ENCODE data around the gene SORBS1.

SORBS1 gene

GRCh38 chr10:95561864-95562177, 650 bp upstream of the SORBS1 start:
- no peak for TF ChIP-seq CTCF (IDR thresholded peaks at IDR 0.05; ENCODE audit: control insufficient read depth, insufficient read depth, low read depth, low read length, missing control alignments)
- no peak overlapping the region for H3K4me3 ChIP-seq (ENCODE audit: control insufficient read depth, low read depth, low read length)
- no peak for DNase-seq (ENCODE audit: low read depth)

- no peak for DNase-seq (ENCODE audit: low read depth)
- no peak for TF ChIP-seq CTCF (IDR thresholded peaks at IDR 0.05; ENCODE audit: control insufficient read depth, insufficient read depth, low read depth, low read length, missing control alignments)
- H3K4me3 ChIP-seq (ENCODE audit: control insufficient read depth, low read depth, low read length): peak overlapping the region; percentile 95
Observed at GRCh38 chr10:95560278-95561176, 644 bp downstream of the SORBS1 start.

- no peak overlapping the region for H3K4me3 ChIP-seq (ENCODE audit: control insufficient read depth, low read depth, low read length)
- DNase-seq (ENCODE audit: low read depth): no peak
- no peak for TF ChIP-seq CTCF (IDR thresholded peaks at IDR 0.05; ENCODE audit: control insufficient read depth, insufficient read depth, low read depth, low read length, missing control alignments)
Observed at GRCh38 chr10:95559896-95560277, 1.3 kb downstream of the SORBS1 start.

- DNase-seq (ENCODE audit: low read depth): no peak
- no peak overlapping the region for H3K4me3 ChIP-seq (ENCODE audit: control insufficient read depth, low read depth, low read length)
- TF ChIP-seq CTCF (IDR thresholded peaks at IDR 0.05; ENCODE audit: control insufficient read depth, insufficient read depth, low read depth, low read length, missing control alignments): no peak
Observed at GRCh38 chr10:95559471-95559870, 1.7 kb downstream of the SORBS1 start.

GRCh38 chr10:95558593-95559320, 2.4 kb downstream of the SORBS1 start:
- H3K4me3 ChIP-seq (ENCODE audit: control insufficient read depth, low read depth, low read length): no peak overlapping the region
- no peak for DNase-seq (ENCODE audit: low read depth)
- no peak for TF ChIP-seq CTCF (IDR thresholded peaks at IDR 0.05; ENCODE audit: control insufficient read depth, insufficient read depth, low read depth, low read length, missing control alignments)

GRCh38 chr10:95556994-95557767, 4.0 kb downstream of the SORBS1 start:
- no peak overlapping the region for H3K4me3 ChIP-seq (ENCODE audit: control insufficient read depth, low read depth, low read length)
- TF ChIP-seq CTCF (IDR thresholded peaks at IDR 0.05; ENCODE audit: control insufficient read depth, insufficient read depth, low read depth, low read length, missing control alignments): no peak
- no peak for DNase-seq (ENCODE audit: low read depth)

Measured in AG09309 (cell line).